ENCODE results near the gene TRAPPC2L.

DNA sequence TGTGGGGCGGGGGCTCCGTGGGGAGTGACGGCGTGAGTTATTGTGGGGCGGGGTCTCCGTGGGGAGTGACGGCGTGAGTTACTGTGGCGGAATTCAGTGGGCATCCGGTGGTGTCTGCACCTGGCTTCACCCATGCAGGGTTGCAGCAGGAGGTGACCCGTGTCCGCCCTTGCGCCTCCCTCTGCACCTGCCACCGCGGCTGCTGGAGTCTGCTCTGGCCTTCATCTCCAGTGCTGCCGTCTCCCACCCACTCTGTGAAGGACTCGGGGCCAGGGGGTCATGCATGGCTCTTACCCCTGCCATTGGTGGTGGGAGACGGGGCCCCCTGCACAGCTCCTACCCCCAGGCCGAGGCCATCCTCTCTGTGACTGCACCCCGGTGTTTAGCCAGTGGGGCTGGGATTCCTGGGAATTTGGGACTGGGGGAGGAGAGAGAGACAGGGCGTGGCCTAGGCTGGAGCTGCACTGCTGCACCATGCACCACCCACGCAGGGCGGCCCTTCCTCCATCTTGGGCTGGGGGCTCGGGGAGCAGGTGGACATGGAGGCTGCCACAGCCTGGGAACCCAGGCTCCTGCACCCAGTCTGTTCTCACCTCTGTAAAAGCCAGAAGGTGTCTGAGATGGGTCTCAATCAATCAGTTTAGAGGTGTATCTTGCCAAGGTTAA lies 10.8 kb downstream of the TRAPPC2L start:
- no peak for TF ChIP-seq POLR2AphosphoS5 (IDR thresholded peaks at IDR 0.05; ENCODE audit: low read depth, low read length)
- no peak for TF ChIP-seq POLR2A (IDR thresholded peaks at IDR 0.05; ENCODE audit: low read depth, low read length)
- no peak for TF ChIP-seq PAX5 (IDR thresholded peaks at IDR 0.05; ENCODE audit: insufficient read depth, low read length, severe bottlenecking)
- TF ChIP-seq SPI1 (IDR thresholded peaks at IDR 0.05; ENCODE audit: low read depth, low read length): no peak
- TF ChIP-seq TAF1 (IDR thresholded peaks at IDR 0.05; ENCODE audit: low read depth, low read length): no peak
